Measurements from ENCODE around the gene RNF26.

- TF ChIP-seq CTCF (IDR thresholded peaks at IDR 0.05) (no peak), POLR2A (IDR thresholded peaks at IDR 0.05) (no peak)
Measured at GRCh38 chr11:119330237-119330636, 4.1 kb upstream of the RNF26 start.
